Measurements from ENCODE around the gene IFRD1. TPM values are rescaled to one million over a fixed set of nuclear protein-coding genes. Genes with fewer than 3 reads are reported as not detected.

The IFRD1 gene, protein sequence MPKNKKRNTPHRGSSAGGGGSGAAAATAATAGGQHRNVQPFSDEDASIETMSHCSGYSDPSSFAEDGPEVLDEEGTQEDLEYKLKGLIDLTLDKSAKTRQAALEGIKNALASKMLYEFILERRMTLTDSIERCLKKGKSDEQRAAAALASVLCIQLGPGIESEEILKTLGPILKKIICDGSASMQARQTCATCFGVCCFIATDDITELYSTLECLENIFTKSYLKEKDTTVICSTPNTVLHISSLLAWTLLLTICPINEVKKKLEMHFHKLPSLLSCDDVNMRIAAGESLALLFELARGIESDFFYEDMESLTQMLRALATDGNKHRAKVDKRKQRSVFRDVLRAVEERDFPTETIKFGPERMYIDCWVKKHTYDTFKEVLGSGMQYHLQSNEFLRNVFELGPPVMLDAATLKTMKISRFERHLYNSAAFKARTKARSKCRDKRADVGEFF
- 76.6 and 82.4 TPM in 2 replicates for total RNA-seq
- long read RNA-seq, transcript IFRD1-205 (4 exons, 1,938 nt): minor isoform, 10 of 477 reads
- long read RNA-seq, transcript IFRD1-202 (12 exons, 2,290 nt): major isoform, 360 of 477 reads
- long read RNA-seq, transcript IFRD1-201 (13 exons, 1,834 nt): minor isoform, 14 of 477 reads
- long read RNA-seq, transcript IFRD1-216 (12 exons, 3,397 nt): minor isoform, 7 of 477 reads
- long read RNA-seq, partial matches to known transcripts: 32 of 477 reads
- long read RNA-seq, other reads (novel, unspliced or antisense): 53 of 477 reads

DNA sequence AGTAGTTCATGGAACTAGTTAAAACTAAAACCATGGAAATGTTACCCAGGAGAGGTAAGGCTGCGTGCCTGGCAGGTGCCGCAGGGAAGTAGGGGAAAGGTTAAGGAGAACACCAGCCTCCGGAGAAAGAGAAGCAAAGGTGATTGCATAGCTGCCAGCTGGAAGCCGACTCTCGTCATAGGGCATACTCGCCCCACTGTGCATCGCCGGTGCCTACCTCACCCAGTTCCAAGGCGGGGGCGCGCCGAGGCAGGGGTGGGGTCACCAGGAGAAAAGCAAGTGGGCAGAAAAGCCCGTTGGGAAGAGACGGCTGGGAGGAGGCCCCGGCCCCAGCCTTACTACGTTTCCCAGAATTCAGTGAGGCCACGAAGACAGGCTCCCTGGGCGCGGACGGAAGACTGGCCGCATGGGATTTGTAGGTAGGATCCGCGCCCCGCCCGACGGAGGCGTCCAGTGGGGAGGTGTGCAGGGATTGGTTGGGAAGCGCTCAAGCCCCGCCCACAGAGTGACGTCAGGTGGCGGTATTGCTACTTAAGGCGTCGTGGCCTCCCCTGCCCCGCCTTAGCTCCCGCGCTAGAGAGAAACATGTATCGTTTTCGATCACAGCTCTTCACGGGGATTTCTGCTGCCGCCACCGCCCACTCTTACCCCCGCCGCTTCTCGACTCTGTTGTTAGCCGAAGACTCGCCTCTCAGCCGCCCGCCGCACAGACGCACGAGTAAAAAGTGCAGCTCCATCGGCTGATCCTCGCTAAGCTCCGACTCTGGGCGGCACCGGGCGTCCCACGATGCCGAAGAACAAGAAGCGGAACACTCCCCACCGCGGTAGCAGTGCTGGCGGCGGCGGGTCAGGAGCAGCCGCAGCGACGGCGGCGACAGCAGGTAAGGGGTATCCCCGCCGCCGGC is at the start of gene IFRD1:
TSS of gene IFRD1 (plus strand) at position 559 of the 905 bp plus-strand sequence. CDS start at position 788, 229 bp downstream.
- Mint-ChIP-seq H3K9me3 (ENCODE audit: low read depth) (no peaks in the 10 kb centered on the region), H3K27me3 (no peaks in the 10 kb centered on the region), H3K27ac (peak within 1 kb of the TSS; percentile 100), H3K4me3 (ENCODE audit: low read depth) (peak within 1 kb of the TSS; percentile 99), H3K4me1 (ENCODE audit: low read depth) (peaks cover 32% of the 10 kb centered on the region), H3K36me3 (ENCODE audit: insufficient read depth) (peaks cover 3% of the 10 kb centered on the region)
- TF ChIP-seq, protein P1, sequence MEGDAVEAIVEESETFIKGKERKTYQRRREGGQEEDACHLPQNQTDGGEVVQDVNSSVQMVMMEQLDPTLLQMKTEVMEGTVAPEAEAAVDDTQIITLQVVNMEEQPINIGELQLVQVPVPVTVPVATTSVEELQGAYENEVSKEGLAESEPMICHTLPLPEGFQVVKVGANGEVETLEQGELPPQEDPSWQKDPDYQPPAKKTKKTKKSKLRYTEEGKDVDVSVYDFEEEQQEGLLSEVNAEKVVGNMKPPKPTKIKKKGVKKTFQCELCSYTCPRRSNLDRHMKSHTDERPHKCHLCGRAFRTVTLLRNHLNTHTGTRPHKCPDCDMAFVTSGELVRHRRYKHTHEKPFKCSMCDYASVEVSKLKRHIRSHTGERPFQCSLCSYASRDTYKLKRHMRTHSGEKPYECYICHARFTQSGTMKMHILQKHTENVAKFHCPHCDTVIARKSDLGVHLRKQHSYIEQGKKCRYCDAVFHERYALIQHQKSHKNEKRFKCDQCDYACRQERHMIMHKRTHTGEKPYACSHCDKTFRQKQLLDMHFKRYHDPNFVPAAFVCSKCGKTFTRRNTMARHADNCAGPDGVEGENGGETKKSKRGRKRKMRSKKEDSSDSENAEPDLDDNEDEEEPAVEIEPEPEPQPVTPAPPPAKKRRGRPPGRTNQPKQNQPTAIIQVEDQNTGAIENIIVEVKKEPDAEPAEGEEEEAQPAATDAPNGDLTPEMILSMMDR (IDR thresholded peaks at IDR 0.05; ENCODE audit: unreplicated experiment): no peak
- peak; percentile 98 for DNase-seq (ENCODE audit: low spot score, unreplicated experiment)

DNA sequence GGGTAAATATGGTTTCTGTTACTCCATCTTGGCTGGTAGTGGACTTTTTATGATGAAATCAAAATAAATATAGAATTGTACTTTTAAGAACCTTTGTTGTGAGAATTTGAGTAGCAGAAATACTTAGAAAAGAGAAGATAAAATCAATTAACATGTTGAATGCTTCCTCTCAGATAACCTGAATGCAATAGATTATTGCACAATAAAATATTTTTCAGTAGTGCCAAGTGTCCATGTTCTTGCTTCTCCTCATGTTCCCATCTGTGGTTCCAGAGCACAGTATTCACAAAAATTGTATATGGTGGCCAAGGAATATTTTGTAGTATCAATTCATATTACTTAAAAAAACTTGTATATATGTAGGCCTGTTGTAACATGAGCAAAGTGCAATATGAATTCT is 45.9 kb upstream of the IFRD1 start:
- H3K4me3 Mint-ChIP-seq (ENCODE audit: low read depth): no peak overlapping the region
- H3K36me3 Mint-ChIP-seq (ENCODE audit: insufficient read depth): no peaks in the 10 kb centered on the region
- H3K4me1 Mint-ChIP-seq (ENCODE audit: low read depth): no peaks in the 10 kb centered on the region
- peaks cover 15% of the 10 kb centered on the region for H3K27me3 Mint-ChIP-seq
- no peak for DNase-seq (ENCODE audit: low spot score, unreplicated experiment)
- no peaks in the 10 kb centered on the region for H3K9me3 Mint-ChIP-seq (ENCODE audit: low read depth)
- no peak overlapping the region for H3K27ac Mint-ChIP-seq
- TF ChIP-seq, protein P1 (IDR thresholded peaks at IDR 0.05; ENCODE audit: unreplicated experiment): no peak

DNA sequence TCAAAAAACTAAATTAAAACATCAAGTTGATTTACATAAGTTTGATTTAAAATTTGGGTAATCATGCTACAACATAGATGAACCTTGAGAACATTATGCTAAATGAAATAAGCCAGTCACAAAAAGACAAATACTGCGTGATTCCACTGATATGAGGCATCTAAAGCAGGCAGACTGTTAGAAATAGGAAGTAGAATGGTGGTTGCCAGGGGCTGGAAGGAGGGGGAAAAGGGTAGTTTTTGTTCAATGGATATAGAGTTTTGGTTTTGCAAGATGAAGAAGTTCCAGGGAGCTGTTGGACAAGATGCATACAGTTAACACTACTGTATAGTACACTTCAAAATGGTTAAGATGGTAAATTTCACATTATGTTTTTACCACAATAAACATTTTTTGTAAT is 45.0 kb upstream of the IFRD1 start:
- Mint-ChIP-seq H3K9me3 (ENCODE audit: low read depth) (no peaks in the 10 kb centered on the region), H3K27me3 (peaks cover 23% of the 10 kb centered on the region), H3K36me3 (ENCODE audit: insufficient read depth) (no peaks in the 10 kb centered on the region), H3K4me1 (ENCODE audit: low read depth) (no peaks in the 10 kb centered on the region), H3K27ac (no peak overlapping the region), H3K4me3 (ENCODE audit: low read depth) (no peak overlapping the region)
- no peak for DNase-seq (ENCODE audit: low spot score, unreplicated experiment)
- TF ChIP-seq, protein P1 (IDR thresholded peaks at IDR 0.05; ENCODE audit: unreplicated experiment): no peak

DNA sequence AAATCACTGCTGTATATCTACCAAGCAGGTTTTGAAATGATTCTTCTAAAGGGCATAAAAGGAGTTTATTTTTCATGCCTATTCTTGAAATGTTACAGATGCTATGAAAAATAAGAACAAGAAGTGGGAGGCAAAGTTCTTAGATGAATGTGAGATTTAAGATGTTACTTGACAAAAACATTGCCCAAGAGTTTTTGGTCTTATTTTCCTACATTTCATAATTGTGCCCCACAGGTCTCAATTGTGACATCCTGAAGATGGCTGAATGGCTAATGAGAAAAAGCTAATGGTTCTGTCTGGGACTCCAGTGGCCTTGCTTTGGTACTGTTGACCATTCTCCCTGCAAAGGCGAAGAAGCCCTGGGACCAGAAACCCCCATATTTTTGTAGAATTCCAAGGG is 43.0 kb upstream of the IFRD1 start:
- TF ChIP-seq, protein P1 (IDR thresholded peaks at IDR 0.05; ENCODE audit: unreplicated experiment): no peak
- no peak overlapping the region for H3K4me3 Mint-ChIP-seq (ENCODE audit: low read depth)
- peaks cover 28% of the 10 kb centered on the region for H3K27me3 Mint-ChIP-seq
- no peaks in the 10 kb centered on the region for H3K36me3 Mint-ChIP-seq (ENCODE audit: insufficient read depth)
- DNase-seq (ENCODE audit: low spot score, unreplicated experiment): no peak
- H3K27ac Mint-ChIP-seq: no peak overlapping the region
- H3K4me1 Mint-ChIP-seq (ENCODE audit: low read depth): peaks cover 2% of the 10 kb centered on the region
- H3K9me3 Mint-ChIP-seq (ENCODE audit: low read depth): no peaks in the 10 kb centered on the region

DNA sequence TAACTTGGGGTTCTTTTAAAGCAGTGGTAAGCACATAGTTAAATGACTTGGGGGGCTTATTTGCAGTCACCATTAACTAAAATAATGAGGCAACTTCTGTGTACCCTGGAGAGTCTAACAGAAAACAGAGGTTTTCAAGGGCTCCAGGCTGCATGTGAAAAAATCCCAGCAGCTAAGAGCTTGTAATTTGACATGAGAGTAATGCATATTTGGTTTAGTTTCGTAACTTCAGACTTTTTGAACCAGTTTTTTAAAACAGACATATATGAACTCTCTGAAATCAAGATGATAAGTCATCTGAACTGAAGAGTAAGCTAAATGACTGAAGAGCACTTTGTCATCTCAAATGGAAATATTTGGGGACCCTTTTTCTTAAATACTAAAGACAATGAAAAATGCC is 40.2 kb upstream of the IFRD1 start:
- no peak for DNase-seq (ENCODE audit: low spot score, unreplicated experiment)
- H3K4me1 Mint-ChIP-seq (ENCODE audit: low read depth): peaks cover 2% of the 10 kb centered on the region
- H3K27me3 Mint-ChIP-seq: peaks cover 30% of the 10 kb centered on the region
- H3K4me3 Mint-ChIP-seq (ENCODE audit: low read depth): no peak overlapping the region
- no peak overlapping the region for H3K27ac Mint-ChIP-seq
- H3K9me3 Mint-ChIP-seq (ENCODE audit: low read depth): no peaks in the 10 kb centered on the region
- H3K36me3 Mint-ChIP-seq (ENCODE audit: insufficient read depth): no peaks in the 10 kb centered on the region
- TF ChIP-seq, protein P1 (IDR thresholded peaks at IDR 0.05; ENCODE audit: unreplicated experiment): no peak

Measured in progenitor cell of endocrine pancreas (in vitro differentiated cells).